CD4-positive, alpha-beta T cell treated with Interleukin-4 for 4 hours (primary cell): ENCODE results near the gene HOXD3.

ENCODE experiments used
- DNase-seq: peaks from one replicate; pipeline ENCODE4 v3.0.0-alpha.2; 2020

Gene HOXD3

DNA sequence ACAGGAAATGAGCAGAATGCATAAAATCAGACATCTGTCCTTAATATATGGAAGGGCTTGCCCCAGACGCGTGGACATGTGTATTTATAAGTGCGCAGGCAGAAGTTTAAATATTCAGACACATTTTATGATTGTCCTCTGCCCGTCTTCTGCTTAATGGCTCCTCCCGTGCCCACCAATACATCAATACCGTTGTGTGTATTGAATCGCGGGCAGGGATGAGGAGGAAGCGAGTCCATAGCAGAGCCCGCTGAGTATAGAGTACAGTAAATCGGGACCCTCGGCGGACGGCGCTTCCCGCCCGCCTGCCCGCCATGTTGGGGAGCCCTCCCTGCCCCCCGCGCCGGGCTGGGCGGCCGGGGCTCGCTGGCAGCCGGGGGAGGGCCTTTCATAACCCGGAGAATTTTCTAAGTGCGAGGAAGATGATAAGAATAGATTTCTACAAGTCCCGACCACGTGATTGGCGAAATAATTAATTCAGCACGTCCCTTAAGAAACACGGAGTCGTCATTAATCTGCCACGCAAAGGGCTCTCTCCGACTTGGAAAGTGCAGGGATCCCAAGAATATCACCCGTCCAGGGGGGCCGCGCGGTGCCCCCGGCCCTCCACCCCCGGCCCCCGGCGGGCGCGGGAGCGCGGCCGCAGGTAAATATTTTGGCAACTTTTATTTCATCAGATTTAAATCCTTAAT is at the start of gene HOXD3:
Gene HOXD3 (plus strand): TSS at position 501 of the 692 bp plus-strand sequence. CDS start 11,808 bp downstream, outside the sequence.
- no peak for DNase-seq

DNA sequence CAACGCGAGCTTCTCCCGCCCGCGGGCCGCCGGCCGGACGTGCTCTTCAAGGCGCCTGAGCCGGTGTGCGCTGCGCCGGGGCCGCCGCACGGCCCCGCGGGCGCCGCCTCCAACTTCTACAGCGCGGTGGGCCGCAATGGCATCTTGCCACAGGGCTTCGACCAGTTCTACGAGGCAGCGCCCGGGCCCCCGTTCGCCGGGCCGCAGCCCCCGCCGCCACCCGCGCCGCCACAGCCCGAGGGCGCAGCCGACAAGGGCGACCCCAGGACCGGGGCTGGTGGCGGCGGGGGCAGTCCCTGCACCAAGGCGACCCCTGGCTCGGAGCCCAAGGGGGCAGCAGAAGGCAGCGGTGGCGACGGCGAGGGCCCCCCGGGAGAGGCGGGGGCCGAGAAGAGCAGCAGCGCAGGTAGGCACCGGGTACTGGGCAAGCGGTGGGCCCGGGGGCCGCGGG is 49.4 kb upstream of the HOXD3 start:
- DNase-seq, result no peak

DNA sequence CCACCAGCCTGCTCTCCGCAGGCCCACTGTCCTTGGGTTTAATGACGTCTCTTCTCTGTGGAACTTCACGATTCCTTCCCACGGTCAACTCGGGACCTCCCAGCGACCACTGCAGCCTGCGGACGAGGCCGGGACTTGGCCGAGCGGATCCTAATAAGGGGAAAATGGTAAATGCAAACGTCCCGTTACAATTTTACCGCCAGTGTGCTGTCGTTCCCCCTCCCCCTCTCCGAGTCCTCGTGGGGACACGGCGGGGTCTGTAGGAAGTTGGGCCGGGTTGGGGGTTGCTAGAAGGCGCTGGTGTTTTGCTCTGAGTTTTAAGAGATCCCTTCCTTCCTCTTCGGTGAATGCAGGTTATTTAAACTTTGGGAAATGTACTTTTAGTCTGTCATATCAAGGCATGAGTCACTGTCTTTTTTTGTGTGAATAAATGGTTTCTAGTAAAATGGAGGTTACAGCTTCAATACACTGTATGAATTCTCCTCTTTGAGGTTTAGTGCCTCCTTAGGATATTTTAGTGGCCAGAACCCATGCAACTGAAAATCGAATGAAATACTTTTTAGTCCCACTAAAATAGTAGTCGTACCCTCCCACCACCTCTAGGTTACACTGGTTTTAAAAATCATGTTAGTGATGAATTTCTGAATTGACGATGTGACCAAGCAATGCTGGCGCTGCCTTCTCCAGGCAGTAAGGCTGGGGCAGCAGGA is 47.8 kb upstream of the HOXD3 start:
- no peak for DNase-seq

DNA sequence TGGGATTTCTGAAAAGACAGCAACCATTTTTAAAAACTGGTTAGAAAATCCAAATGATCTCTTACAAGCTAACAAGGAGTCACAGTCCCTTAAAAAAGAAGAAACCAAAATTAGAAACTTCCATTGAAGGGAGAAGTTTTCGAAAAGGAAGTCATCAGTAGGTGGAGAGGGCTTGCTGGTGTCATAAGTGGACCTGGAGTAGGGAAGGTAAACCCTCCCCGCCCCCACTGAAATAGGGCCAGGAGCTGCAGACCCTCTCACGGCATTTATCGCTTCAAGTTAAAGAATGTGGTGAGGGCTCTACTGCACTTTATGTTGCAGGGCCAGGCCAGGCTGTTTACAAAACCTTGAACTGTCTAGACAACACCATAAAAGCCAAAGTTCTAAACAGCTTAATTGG is 47.2 kb upstream of the HOXD3 start:
- DNase-seq, result no peak

DNA sequence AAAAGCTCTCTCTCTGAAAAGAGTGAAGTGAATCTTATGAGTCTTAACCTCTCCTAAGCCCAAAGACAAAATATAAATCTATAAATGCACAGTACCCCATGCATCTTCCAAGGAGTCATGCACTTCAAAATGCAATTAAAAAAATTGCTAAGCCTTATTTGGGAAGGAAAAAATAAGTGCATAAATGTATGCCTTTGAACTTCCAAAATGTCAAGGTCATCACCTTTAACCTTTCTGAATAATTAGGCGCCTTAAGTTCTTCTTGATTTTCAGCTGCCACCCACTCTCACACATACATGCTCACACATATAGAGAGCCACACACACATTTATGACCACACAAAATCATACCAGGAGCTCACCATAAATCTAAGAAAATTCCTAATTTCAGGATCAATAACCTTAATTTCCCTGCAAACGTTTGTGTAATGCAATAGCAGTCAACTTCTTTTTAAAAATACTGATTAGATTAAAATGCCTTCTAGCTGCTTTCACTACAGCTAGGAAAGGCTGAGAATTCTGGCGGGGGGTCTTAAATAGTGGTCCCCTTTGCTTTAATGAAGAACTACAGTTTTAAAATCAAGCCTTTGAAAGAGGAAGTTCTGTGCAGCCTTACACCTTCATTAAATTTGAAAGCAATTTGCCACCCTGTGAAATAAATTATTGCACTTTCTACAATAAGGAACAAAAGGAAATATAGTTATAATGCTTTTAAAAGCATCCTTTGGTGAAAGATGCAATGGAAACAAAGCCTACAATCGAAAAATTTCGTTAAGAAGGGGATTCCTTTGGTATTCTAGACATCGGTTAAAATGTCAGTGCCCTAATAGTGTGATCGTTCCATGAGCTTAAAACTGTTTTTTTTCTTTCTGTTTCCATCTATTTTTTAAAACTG is 46.4 kb upstream of the HOXD3 start:
- DNase-seq, result no peak

DNA sequence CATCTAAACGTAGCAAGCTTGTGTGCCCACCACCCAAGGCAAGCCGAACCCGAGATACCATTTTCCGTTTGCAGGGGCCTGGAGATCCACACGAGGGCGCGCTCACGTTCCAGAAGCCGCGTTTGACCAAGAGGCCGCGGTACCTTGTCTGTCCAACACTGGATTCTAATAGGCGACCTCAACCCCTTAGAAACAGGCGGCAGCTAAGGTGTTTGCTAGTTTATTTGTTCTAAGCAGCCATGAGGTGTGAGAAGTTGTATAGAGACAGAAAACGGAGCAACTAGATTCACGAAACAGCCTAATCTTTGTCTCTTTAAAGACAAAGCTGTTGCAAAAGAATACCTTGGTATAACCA is 45.8 kb upstream of the HOXD3 start:
- DNase-seq, result no peak

DNA sequence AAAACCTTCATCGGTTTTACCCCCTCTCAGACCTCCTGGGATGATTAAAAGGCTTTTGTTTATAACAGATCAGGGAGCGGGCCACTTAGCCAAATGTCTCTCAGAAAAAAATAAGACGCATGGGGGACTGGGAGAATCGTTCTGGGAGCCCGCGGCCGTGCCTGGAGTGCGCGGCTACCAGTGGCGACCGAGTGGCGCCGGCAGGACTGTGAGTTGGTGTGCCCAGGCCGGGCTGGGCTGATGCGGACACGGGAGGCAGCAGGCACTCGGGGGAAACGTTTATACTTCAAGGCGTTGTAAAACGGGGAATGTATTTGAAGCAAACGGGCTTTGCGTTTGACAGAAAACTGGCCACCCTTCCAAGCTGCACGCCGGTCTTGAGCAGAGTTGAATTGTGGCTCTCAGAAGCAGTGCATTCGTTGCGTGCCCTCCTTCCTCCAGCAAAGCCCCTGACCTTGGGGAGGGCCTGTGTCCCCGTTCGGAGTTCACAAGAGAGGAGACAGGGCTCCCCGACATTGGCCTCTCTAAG is 45.2 kb upstream of the HOXD3 start:
- no peak for DNase-seq

DNA sequence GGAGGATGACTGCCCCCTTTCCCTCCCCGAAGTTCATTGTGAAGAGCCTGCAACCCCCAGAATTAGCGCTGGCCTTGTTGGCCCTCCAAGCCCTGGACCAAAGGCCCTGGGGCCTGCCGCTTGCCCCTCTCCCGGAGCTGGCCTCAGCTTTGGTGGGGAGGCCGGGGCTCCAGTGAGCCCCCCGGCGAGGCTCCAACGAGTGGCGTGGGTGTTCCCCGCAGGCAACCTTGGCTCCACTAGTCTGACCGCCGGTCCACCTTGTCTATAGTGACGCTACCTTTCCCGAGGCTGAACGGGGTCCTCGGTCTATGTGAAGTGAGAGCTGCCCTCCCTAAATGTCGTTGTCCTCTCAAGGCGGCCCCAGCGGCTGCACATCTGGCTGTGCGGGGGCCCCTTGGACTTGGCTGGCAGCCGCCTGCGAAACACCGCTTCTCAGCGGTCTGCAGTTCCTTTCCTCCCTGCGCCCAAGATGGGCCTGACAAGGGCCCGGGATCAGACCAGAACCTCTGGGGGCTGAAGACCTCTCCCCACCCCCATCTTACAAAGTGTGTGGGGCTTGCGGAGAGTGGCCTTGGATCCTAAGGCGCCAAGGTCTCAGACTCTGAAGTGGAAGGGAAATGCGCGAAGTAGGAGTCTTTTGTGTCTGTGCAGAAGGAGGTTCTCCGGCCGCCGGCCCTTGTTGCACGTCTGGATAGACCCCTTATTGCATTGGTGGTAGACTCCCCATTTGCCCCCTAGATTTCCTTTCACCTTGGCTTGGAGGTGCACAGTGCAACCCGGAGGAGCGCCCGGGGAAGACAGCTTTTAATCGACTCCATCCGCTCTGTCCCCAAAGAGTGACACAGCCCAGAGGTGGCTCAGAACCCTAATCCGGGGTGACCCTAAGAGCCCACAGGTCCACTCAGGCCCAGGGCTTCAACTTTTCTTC is 44.5 kb upstream of the HOXD3 start:
- DNase-seq, result no peak

DNA sequence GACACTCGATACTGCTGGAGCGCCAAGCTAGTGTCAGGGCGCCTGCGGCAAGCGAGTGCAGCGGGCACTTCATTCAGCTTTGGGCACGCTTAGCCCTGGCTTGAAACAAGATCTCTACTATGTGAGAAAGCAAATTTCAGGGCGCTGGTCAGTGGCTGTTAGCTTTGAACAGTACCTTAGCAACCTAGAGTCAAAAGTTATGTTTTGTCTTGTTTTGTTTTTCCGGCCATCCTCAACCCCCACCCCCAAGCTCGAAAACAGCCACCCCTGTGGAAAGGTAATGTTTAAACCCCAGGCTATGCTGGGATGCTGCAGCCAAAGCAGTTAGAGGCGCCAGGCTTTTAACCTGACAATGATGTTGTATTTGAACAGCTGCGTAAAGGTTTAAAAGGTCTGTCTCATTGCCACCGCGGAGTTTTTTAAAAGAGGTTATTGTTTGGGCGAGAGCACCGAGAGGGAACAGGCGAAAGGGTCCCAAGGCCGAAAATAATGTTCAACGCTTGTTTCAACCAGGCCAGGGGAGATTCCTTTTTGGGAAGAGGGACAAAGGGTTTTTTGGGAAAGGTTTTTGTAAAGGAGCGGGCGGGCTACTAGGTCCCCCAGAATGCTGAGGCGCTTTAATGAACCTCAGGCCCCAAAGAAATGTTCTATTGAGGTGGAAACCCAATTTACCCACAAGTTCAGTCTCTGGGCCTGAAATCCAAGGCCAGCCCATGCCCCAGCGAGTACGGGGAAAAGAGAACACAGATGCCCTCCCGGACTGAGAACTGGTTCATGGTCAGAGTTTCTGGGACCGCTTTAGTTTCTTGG is 42.8 kb upstream of the HOXD3 start:
- DNase-seq, result no peak

DNA sequence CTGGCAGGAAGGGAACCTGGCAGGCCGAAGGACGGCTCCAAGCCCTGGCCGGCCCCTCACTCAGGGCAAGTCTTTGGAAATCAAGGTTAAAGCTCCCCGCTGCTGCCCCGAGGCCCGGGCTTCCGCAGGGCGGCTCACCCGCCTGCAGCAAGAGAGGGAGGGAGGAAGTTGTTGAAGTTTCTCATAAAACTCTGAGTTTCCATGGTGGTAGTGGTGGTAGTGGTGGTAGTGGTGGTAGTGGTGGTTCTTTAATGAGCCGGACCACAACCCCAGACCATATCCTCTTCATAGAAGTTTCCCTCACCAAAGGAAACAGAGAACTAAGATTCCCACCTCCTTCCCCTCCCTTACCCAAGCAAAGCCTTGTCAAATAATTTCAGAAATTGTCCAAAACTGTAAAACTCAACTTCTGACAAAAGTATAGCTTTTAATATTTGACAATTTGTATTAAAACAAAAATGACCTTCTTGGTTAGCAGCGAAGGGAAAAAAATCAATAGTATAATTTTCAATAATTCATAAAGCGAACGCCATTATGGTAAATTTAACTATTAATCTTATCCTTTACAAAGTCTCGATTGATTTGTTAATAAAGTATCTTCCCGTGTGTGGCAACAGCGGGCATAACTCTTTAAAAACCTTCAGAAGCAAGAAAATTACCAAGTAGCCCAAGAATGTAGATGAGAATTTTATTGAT is 42.0 kb upstream of the HOXD3 start:
- DNase-seq, result no peak

DNA sequence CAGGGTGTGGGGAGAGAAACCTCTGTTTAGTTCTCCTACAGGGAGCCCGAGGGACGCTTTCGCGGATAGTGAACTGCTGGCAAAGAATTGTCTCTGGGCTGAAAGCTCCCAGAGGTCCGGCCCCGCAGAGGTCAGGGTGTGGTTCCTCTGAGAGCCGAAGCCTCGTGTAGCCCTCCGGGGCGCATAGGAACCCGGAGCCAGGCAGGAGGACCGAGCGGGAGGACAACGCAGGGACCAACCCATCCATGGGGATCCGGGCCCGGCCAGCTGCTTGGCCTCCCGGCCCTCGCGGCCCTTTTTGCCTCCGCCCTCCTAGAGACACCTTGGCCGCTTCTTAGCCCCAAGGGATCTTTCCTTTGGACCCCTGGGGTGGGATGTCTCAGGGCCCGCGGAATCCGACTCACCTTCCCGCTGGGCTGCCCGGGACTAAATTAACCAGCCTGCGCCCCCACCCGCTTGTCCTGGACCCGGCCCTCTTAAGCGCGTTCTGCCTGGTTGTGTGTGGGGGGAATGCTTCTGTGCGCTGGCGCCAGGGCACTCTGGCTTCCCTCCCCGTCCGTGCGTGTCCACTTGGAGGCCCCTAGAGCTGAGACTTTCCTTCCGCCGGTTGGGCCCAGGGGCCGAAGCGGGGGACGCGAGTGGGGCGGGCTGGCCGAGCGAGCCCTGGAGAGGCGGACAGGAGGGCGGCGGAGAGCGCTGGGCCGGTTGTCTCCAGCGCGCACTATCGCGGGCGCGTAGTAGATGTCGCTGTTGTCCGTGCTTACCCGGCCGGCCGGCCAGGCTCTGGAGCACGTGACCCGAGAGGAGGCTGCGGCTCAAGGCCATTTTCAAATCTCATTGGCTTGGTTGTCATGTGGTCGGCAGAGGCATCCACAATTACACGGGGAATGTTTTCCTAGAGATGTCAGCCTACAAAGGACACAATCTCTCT is 41.0 kb upstream of the HOXD3 start, which contains the start of gene HOXD10:
Gene HOXD10 (plus strand): TSS at position 896 of the 931 bp plus-strand sequence. CDS start 56 bp downstream, outside the sequence.
- no peak for DNase-seq

DNA sequence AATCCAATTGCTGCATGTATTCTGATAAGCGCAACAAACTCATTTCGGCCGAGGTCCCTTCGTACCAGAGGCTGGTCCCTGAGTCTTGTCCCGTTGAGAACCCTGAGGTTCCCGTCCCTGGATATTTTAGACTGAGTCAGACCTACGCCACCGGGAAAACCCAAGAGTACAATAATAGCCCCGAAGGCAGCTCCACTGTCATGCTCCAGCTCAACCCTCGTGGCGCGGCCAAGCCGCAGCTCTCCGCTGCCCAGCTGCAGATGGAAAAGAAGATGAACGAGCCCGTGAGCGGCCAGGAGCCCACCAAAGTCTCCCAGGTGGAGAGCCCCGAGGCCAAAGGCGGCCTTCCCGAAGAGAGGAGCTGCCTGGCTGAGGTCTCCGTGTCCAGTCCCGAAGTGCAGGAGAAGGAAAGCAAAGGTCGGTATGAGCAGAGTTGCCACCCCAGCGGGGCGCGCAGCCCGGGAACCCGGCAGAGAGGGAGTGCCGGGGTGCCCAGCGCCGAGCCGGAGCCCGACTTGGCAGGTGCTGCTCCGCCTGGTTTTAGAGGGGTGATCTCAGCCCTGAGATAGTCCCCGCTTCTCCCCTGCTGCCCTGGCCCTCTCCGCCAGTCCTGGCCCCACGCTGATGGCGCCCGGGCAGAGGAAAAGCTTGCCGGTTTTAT is 39.8 kb upstream of the HOXD3 start:
- no peak for DNase-seq

DNA sequence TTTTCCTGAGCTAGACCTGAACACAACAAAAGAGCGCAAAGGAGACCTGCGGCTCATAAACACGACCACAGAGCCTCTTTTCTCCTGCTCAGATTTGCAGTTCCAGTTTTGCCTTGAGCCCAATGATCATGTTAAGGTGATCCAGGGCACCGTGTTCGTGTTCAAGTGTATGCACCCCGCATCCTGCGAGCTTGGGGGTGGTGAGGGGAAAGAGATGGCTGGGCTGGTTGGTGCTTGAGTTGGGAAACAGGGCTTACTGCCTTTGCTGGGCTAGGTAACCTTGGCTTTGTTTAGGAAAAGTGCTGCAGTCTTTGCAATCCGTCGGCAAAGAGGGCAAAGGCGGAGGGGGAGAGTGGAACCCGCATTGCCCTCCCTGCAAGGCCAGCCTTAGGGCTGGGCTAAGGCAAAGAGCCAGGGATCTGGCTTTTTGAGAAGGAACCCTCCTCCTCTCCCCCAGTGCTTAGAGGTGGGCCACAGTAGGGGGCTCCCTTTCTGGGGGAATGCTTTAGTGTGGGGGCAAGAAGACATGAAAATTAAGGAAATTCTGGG is 39.2 kb upstream of the HOXD3 start:
- DNase-seq, result no peak

DNA sequence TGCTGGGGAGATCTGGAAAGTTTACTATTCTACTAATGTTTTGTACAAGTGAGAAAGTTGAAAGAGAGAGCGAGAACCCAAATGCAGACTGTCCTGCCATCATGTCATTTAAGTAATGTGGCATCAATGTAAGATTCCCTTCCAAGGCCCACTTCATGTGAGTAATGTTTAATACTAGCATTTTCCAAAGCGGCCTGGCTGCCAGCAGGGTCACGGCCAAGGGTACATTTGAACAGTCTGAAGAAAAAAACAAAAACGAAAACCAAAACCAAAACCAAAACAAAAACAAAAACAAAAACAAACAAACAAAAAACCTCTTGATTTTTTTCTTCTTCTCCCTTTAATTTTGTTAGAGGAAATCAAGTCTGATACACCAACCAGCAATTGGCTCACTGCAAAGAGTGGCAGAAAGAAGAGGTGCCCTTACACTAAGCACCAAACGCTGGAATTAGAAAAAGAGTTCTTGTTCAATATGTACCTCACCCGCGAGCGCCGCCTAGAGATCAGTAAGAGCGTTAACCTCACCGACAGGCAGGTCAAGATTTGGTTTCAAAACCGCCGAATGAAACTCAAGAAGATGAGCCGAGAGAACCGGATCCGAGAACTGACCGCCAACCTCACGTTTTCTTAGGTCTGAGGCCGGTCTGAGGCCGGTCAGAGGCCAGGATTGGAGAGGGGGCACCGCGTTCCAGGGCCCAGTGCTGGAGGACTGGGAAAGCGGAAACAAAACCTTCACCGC is 38.3 kb upstream of the HOXD3 start:
- DNase-seq, result no peak

DNA sequence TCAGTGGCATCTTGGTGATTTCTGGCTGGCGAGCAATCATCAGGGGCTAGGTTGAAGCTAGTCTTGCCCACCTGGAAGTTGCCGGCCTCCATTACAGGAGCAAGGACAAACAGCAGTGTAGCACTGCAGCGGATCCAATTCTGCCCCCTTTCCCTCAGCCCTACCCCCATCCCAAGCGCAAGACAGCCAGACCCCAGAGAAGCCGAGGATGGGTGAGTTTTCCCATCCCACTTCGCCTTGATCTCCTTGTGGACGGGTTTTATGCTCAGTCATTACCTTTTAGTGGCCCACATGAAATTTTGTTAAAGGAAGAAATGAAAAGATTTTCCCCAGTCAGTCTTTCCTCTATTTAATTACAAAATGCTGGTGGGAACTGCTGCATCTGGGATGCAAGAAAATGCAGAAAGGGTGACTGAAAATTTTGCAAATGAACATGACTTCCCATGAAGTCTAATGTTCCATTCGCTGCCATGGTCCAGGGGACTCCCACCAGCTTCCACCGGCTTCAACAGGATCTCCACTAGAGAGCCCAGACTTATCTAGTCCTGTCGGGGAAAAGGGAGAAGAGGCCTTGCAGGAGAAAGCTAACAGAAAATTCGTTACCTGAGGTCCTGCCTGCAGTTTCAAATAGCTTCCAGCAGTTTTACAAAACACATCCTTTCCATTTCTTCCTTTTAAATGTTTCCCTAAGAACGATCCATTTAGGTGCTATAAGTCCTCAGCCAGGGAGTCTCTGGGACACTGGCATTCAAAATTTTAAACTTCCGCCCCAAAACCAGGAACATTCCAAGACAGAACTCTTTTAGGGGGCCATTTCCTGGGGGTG is 36.5 kb upstream of the HOXD3 start:
- no peak for DNase-seq

DNA sequence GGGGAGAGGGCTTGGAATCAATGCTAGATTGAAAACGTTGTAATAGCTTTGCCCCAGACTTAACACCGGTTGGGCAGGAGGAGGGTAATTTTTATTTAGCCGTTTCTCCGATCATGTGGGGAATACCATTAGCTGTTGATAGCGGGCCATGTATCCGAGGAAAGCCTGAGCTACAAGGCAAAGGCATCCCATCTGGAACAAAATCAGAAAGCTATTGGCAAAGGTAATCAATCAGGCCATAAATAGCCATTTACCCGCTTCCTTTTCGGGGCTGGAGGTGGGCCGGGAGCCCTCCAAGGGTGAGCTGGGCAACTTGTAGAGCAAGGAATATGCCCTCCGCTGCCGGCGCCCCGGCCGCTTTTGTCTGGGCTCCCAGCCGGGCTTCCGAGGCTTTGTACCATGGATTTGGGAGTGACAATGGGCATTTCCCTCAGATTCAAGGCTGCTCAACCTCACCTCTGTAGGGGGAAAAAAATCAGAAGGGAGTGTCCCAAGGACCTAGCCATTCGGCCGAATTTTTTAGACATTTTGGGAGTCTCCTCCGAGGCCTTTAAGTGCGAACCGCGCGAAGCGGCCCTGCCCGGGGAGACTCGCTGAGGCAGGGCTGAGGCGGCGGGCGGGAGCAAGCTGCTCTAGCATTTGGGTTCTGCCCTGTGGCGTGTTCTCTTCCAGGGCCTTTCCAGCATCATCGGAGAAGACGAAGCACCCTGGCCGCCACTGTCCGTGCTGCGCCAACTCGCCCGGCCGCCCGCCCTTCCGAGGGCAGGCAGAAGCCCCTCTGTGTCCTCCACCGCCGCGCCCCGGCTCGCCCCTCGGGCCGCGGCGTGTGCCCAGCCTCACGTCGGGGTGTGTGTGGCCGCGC is 35.7 kb upstream of the HOXD3 start:
- no peak for DNase-seq
